D721Med (cell line): Measurements from ENCODE around the gene ZBTB26.
"Not testable (repeated sequence)": the region's sequence is repeated elsewhere in the genome, so short reads cannot be mapped to it uniquely, and the experiment has no call there.

Experiments
- DNase-seq: peaks from one replicate; pipeline ENCODE4 v3.0.0; 2011; ENCODE audit warnings: low spot score; ENCODE audit not compliant: insufficient read length
- FAIRE-seq: peaks from 2 replicates; lab custom pipeline; 2011; peaks lifted over from hg19 to GRCh38; lab: Jason Lieb, UNC
- TF ChIP-seq, protein P1 (sequence below): IDR thresholded peaks from 2 replicates; pipeline ENCODE4 v1.5.1; 2012; ENCODE audit warnings: mild to moderate bottlenecking, control low read depth; ENCODE audit not compliant: insufficient read depth; ENCODE audit errors: missing control alignments

Gene ZBTB26

DNA sequence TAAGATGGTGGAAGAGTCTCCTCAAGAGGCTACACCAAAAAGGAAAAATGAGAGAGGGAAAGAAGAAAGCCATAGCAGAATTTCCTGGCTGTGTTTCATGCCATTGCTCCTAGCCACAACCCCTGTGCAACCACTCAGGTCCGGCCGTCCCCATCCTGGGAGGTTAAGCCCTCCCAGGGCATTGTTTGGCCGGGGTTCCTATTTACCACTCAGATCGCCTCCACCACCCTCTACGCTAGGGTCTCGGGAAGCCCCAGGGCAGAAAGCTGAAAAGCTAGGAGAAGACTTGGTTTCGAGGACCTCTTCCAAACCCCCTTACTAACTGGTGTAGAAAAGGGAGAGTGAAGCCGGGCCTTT is 26.9 kb downstream of the ZBTB26 start:
- TF ChIP-seq, protein P1, sequence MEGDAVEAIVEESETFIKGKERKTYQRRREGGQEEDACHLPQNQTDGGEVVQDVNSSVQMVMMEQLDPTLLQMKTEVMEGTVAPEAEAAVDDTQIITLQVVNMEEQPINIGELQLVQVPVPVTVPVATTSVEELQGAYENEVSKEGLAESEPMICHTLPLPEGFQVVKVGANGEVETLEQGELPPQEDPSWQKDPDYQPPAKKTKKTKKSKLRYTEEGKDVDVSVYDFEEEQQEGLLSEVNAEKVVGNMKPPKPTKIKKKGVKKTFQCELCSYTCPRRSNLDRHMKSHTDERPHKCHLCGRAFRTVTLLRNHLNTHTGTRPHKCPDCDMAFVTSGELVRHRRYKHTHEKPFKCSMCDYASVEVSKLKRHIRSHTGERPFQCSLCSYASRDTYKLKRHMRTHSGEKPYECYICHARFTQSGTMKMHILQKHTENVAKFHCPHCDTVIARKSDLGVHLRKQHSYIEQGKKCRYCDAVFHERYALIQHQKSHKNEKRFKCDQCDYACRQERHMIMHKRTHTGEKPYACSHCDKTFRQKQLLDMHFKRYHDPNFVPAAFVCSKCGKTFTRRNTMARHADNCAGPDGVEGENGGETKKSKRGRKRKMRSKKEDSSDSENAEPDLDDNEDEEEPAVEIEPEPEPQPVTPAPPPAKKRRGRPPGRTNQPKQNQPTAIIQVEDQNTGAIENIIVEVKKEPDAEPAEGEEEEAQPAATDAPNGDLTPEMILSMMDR, result no peak
- DNase-seq (no peak), FAIRE-seq (no peak)

DNA sequence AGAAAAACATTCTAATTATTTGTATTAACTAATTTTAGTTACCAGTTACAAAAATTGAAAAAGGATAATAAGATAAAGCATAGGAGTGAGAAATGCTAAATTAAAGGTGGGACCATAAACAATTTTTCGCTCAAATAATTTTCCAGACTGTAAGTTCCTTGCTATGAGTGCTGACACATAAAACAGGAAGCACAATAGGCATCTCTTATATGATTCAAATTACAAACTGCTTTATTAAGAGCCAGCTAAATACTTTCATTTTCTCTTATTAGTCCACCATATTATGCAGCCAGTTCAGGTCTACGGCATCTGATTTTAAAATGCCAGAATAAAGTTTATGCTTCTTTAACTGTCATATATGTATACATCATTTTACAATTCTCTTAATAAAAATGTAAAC is 30.5 kb downstream of the ZBTB26 start:
- DNase-seq (no peak), FAIRE-seq (no peak)

GRCh38 chr9:122897969-122898368 is 33.3 kb downstream of the ZBTB26 start:
- TF ChIP-seq, protein P1, result no peak
- FAIRE-seq (no peak), DNase-seq (no peak)

More for the DNA sequence above, 30.5 kb downstream of the ZBTB26 start:
- TF ChIP-seq, protein P1, result no peak

DNA sequence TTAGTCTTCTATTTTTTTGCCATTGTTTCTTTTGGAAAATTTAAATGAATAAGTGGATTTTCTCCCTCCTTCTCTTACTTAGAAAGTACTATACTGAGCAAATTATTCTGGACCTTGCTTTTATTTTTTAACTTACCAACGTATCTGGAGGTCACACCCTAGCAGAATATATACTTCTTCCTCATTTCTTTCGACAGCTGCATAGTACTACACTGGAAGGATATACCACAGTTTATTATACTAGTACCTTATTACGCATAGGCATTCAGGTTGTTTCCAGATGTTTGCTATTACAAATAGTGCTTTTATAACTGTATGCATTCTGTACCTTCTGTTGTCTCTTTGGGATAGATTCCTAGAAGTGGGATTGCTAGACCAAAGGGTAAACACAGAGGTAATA is 42.8 kb downstream of the ZBTB26 start:
- TF ChIP-seq, protein P1, result no peak
- FAIRE-seq, result no peak
- DNase-seq, result no peak

DNA sequence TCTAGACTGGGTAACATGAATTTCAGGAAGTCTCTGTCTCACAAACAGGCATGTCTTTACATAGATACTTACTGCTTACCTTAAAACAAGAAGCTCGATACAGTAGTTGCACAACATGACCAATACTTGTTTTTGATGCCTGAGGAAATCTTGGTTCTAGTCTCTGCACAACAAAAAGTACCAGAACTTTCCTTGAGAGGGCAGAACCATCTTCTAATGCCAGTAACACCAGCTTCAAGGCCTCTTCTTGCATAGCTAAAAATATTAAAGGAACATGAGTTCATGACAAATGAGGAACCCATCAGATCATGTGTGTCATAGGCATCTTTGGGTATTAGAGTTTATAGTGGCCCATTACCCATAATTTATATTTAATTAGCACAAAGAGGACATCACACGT is 48.2 kb downstream of the ZBTB26 start:
- FAIRE-seq (no peak), DNase-seq (no peak)
- TF ChIP-seq, protein P1, result no peak

- DNase-seq (no peak), FAIRE-seq (no peak)
- TF ChIP-seq, protein P1, result no peak
Measured at GRCh38 chr9:122879443-122879842, 51.9 kb downstream of the ZBTB26 start.

- no peak for DNase-seq
- TF ChIP-seq, protein P1, result no peak
- no peak for FAIRE-seq
Measured at GRCh38 chr9:122875523-122875922, 55.8 kb downstream of the ZBTB26 start.

DNA sequence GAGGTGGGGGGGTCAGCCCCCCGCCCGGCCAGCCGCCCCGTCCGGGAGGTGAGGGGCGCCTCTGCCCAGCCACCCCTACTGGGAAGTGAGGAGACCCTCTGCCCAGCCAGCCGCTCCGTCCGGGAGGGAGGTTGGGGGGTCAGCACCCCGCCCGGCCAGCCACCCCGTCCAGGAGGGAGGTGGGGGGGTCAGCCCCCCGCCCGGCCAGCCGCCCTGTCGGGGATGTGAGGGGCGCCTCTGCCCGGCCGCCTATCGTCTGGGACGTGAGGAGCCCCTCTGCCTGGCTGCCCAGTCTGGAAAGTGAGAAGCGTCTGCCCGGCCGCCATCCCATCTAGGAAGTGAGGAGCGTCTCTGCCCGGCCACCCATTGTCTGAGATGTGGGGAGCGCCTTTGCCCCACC is 64.0 kb downstream of the ZBTB26 start:
- FAIRE-seq, DNase-seq: not testable (repeated sequence)
